Kidney (tissue), 14 donors: ENCODE results near the gene SLC51B. TPM values are rescaled to one million over a fixed set of nuclear protein-coding genes. Genes with fewer than 3 reads are reported as not detected.

Experiments used
- DNase-seq, 5 donors: peaks; one replicate each; pipeline ENCODE4 v3.0.0-alpha.2; 2013 to 2020
- FAIRE-seq: peaks from 2 replicates; lab custom pipeline; 2012; peaks lifted over from hg19 to GRCh38; lab: Jason Lieb, UNC
- H3K27ac ChIP-seq, 2 donors: one replicate each; pipeline ENCODE4 v1.7.0; 2013; ENCODE audit warnings: low read depth in 2 of 2, low read length in 2 of 2, inconsistent platforms in 1 of 2
- H3K27me3 ChIP-seq: one replicate; pipeline ENCODE4 v1.7.1; 2013; ENCODE audit warnings: low read length, inconsistent platforms; ENCODE audit not compliant: control insufficient read depth, insufficient read depth
- H3K36me3 ChIP-seq, 3 donors: one replicate each; pipeline versions ENCODE4 v1.7.0 to v1.7.1; 2013; ENCODE audit warnings: low read length in 3 of 3, control low read depth in 1 of 3, inconsistent platforms in 1 of 3; ENCODE audit not compliant: insufficient read depth in 3 of 3, control insufficient read depth in 2 of 3
- H3K4me1 ChIP-seq, 3 donors: one replicate each; pipeline versions ENCODE4 v1.7.0 to v1.7.1; 2013; ENCODE audit warnings: low read length in 3 of 3, inconsistent platforms in 1 of 3, low read depth in 1 of 3; ENCODE audit not compliant: control insufficient read depth in 2 of 3, insufficient read depth in 2 of 3
- H3K4me3 ChIP-seq, 3 donors: one replicate each; pipeline versions ENCODE4 v1.7.0 to v1.8.1; 2013; ENCODE audit warnings: low read length in 3 of 3, control low read depth in 1 of 3, inconsistent platforms in 1 of 3
- H3K9ac ChIP-seq, 3 donors: one replicate each; pipeline versions ENCODE4 v1.7.0 to v1.7.1; 2013; ENCODE audit warnings: low read length in 3 of 3, control low read depth in 1 of 3, inconsistent platforms in 1 of 3
- H3K9me3 ChIP-seq, 3 donors: one replicate each; pipeline versions ENCODE4 v1.7.0 to v1.7.1; 2013; ENCODE audit warnings: low read length in 3 of 3, control low read depth in 1 of 3, inconsistent platforms in 1 of 3; ENCODE audit not compliant: control insufficient read depth in 2 of 3, insufficient read depth in 1 of 3
- intact Hi-C: fragments of 100-400 bp; cut with DNase I; formaldehyde crosslinking; loops from one replicate; pipeline ENCODE4 v1.11.1; 2022
- polyA plus RNA-seq: library from polyadenylated mRNA; stranded (reverse); fragments of 350-450 nt; fragmentation: Illumina TruSeq; extraction: RNeasy Lipid Tissue Mini Kit (QIAGEN cat#74804); gene quantifications from one replicate; pipeline ENCODE4 v1.2.3, GENCODE V29; 2014; ENCODE audit warnings: low read depth, low replicate concordance; ENCODE audit not compliant: insufficient read depth
- total RNA-seq: library from RNA; stranded (reverse); fragmentation: NEBNext Ultra II Directional; extraction: Animal tissue kit (Norgen Biotek cat#: 25700); gene quantifications from one replicate; pipeline ENCODE4 v1.2.1, GENCODE V29; 2021
- TF ChIP-seq, protein P1 (sequence below): IDR thresholded peaks from 3 replicates; pipeline ENCODE4 v1.5.1; 2012; ENCODE audit warnings: mild to moderate bottlenecking, moderate library complexity, borderline replicate concordance; ENCODE audit not compliant: insufficient read depth; ENCODE audit errors: extremely low read depth
- donor health status: control.
- donor health status: control.
- donor health status: control.
- donor health status: control.
- donor health status: control.
- donor health status: DM: yes; HTN: yes; CAD: no.
- donor health status: Normal renal cell carcinoma (clear cell type).

Gene SLC51B
- total and polyA plus RNA-seq, 2 donors from 2014 or later, result 2.9 to 40.9 TPM

DNA sequence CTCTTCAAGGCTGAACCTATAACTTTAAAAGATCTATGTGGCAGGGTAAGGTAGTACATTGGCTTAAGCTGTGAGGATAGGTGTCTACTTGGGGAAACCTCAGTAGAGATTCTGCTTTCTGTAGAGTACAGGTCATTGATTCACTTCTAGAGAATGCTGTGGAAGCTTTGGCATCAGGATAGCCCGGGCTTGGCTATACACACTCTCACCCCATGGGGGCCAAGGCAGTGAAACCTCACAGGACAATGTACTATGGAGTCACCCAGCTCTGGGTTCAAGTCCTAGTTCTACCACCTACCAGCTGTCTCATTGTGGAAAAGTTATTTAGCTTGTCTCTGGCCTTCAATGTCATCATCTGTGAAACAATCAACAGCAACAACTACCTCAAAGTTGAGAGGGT, 24.8 kb upstream of the SLC51B start:
- intact Hi-C loops, result no loop called here

GRCh38 chr15:65021488-65021887, 23.7 kb upstream of the SLC51B start:
- no peaks in the 10 kb centered on the region for H3K27me3 ChIP-seq
- no peak for DNase-seq
- TF ChIP-seq, protein P1, sequence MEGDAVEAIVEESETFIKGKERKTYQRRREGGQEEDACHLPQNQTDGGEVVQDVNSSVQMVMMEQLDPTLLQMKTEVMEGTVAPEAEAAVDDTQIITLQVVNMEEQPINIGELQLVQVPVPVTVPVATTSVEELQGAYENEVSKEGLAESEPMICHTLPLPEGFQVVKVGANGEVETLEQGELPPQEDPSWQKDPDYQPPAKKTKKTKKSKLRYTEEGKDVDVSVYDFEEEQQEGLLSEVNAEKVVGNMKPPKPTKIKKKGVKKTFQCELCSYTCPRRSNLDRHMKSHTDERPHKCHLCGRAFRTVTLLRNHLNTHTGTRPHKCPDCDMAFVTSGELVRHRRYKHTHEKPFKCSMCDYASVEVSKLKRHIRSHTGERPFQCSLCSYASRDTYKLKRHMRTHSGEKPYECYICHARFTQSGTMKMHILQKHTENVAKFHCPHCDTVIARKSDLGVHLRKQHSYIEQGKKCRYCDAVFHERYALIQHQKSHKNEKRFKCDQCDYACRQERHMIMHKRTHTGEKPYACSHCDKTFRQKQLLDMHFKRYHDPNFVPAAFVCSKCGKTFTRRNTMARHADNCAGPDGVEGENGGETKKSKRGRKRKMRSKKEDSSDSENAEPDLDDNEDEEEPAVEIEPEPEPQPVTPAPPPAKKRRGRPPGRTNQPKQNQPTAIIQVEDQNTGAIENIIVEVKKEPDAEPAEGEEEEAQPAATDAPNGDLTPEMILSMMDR, result no peak
- H3K4me1 ChIP-seq, result no peaks in the 10 kb centered on the region
- peaks cover 7 to 21% (median 8%) of the 10 kb centered on the region in 3 donors for H3K36me3 ChIP-seq
- no peaks in the 10 kb centered on the region for H3K9me3 ChIP-seq
- no peak overlapping the region for H3K4me3 ChIP-seq
- FAIRE-seq, result no peak
- intact Hi-C loops, result no loop called here
- no peak overlapping the region for H3K9ac ChIP-seq
- H3K27ac ChIP-seq, result no peak overlapping the region

More for the DNA sequence above, 24.8 kb upstream of the SLC51B start:
- H3K27ac ChIP-seq, result no peak overlapping the region
- no peaks in the 10 kb centered on the region for H3K4me1 ChIP-seq
- no peak for DNase-seq
- no peaks in the 10 kb centered on the region for H3K9me3 ChIP-seq
- no peak overlapping the region for H3K4me3 ChIP-seq
- FAIRE-seq, result no peak
- TF ChIP-seq, protein P1, result no peak
- peaks cover 4 to 18% (median 8%) of the 10 kb centered on the region in 3 donors for H3K36me3 ChIP-seq
- H3K27me3 ChIP-seq, result no peaks in the 10 kb centered on the region
- no peak overlapping the region for H3K9ac ChIP-seq

DNA sequence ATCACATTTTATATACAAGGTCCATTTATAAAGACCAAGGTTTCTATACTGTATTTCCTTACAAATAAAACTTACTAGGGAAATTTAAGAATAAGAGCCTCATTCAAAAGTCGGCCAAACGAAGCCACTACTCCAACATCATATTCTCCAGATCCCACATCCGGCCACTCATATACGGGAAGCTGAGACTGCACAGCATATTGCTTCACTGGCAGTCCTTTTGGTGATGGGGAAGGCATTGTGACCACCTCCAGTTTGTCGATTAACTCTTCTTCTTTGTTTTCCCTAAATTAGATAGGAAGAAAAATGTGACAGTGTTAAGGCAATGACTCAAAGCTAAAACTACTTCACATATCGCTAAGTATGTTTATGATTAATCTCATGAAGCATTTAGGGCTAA, 18.4 kb upstream of the SLC51B start:
- Histone ChIP-seq H3K36me3 (peaks cover 0 to 5% (median 3%) of the 10 kb centered on the region in 3 donors), H3K9me3 (no peaks in the 10 kb centered on the region), H3K4me1 (peaks cover 0 to 8% (median 0%) of the 10 kb centered on the region in 3 donors), H3K4me3 (no peak overlapping the region), H3K27ac (no peak overlapping the region), H3K9ac (no peak overlapping the region), H3K27me3 (no peaks in the 10 kb centered on the region)
- TF ChIP-seq, protein P1, result no peak
- intact Hi-C loops, result no loop called here
- FAIRE-seq (no peak), DNase-seq (no peak)

GRCh38 chr15:65027593-65027992, 17.6 kb upstream of the SLC51B start:
- intact Hi-C loops, result no loop called here
- no peak overlapping the region for H3K27ac ChIP-seq
- no peak overlapping the region for H3K9ac ChIP-seq
- H3K36me3 ChIP-seq, result peaks cover 0 to 5% (median 3%) of the 10 kb centered on the region in 3 donors
- peaks cover 0 to 9% (median 0%) of the 10 kb centered on the region in 3 donors for H3K4me1 ChIP-seq
- TF ChIP-seq, protein P1, result no peak
- no peaks in the 10 kb centered on the region for H3K27me3 ChIP-seq
- no peak for DNase-seq
- FAIRE-seq, result no peak
- peak overlapping the region in 1 of 3 donors; percentile 73 for H3K4me3 ChIP-seq
- no peaks in the 10 kb centered on the region for H3K9me3 ChIP-seq
